KOPT-K1 (cell line): Measurements from ENCODE around the gene RPL13A.

ENCODE experiments used
- H3K27ac ChIP-seq: fragments of 200-600 bp; sonication (generic); 2 replicates; pipeline ENCODE4 v1.5.1; 2016; ENCODE audit warnings: antibody characterized with exemption, mild to moderate bottlenecking, low read depth, low read length; ENCODE audit not compliant: poor library complexity, severe bottlenecking
- H3K36me3 ChIP-seq: fragments of 200-600 bp; sonication (generic); 2 replicates; pipeline ENCODE4 v1.5.1; 2017; ENCODE audit warnings: antibody characterized with exemption, mild to moderate bottlenecking, low read length, moderate library complexity; ENCODE audit not compliant: insufficient read depth
- H3K9me3 ChIP-seq: fragments of 200-600 bp; sonication (generic); 2 replicates; pipeline ENCODE4 v1.5.1; 2017; ENCODE audit warnings: antibody characterized with exemption, low read length, mild to moderate bottlenecking; ENCODE audit not compliant: insufficient read depth, poor library complexity, severe bottlenecking

The RPL13A gene

GRCh38 chr19:49502866-49503581 is 15.6 kb downstream of the RPL13A start:
- H3K36me3 ChIP-seq: peaks cover 22% of the 10 kb centered on the region
- H3K9me3 ChIP-seq: no peaks in the 10 kb centered on the region
- no peak overlapping the region for H3K27ac ChIP-seq

DNA sequence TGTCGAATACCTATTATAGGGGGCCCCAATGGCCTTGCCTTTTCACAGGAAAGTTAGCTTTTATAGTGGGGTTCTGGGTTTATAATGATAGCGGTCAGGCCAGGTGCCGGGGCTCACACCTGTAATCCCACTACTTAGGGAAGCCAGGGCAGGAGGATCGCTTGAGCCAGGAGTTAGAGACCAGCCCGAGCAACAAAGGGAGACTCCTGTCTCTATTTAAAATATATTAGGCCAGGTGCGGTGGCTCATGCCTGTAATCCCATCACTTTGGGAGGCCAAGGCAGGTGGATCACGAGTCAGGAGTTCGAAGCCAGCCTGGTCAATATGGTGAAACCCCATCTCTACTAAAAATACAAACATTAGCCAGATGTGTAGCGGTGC is 16.2 kb downstream of the RPL13A start:
- H3K27ac ChIP-seq: no peak overlapping the region
- H3K36me3 ChIP-seq: peaks cover 16% of the 10 kb centered on the region
- no peaks in the 10 kb centered on the region for H3K9me3 ChIP-seq

- H3K9me3 ChIP-seq: no peaks in the 10 kb centered on the region
Measured at GRCh38 chr19:49506575-49507105, 19.2 kb downstream of the RPL13A start.

DNA sequence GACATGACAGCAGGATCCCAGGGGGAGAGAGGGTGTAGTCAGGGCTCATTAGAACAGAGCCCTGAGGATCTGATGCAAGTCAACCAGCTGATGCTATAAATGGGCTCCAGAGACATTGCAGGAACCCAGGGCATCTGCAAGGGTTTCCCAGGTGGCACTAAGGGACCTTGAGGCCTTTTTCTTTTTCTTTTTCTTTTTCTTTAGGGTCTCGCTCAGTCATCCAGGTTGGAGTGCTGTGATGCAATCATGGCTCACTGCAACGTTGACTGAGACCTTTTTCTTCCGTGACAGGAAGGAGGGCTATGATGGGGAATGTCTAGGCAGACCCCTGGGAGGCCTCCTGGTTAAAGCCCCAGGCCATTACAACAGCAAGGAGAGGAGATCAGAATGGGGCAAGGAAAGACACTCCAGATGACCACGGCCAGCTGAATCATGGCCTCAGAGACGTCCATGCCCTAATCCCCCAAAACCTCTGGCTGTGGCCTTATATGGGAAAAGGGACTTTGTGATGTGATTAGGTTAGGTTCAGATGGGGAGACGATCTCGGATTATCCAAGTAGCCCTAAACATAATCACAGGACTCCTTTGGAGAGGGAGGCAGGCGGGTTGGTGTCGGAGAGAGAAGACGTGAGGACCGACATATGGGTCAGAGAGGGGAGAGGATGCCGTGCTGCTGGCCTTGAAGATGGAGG is 20.5 kb downstream of the RPL13A start:
- no peaks in the 10 kb centered on the region for H3K36me3 ChIP-seq
- H3K27ac ChIP-seq: no peak overlapping the region

More at GRCh38 chr19:49506575-49507105, 19.2 kb downstream of the RPL13A start:
- H3K36me3 ChIP-seq: no peaks in the 10 kb centered on the region
- no peak overlapping the region for H3K27ac ChIP-seq

GRCh38 chr19:49512970-49513745 is 25.8 kb downstream of the RPL13A start:
- Histone ChIP-seq H3K36me3 (no peaks in the 10 kb centered on the region), H3K9me3 (no peaks in the 10 kb centered on the region), H3K27ac (peak overlapping the region; percentile 57)

More for the DNA sequence above, 20.5 kb downstream of the RPL13A start:
- H3K9me3 ChIP-seq: no peaks in the 10 kb centered on the region

GRCh38 chr19:49513746-49514118 is 26.3 kb downstream of the RPL13A start:
- H3K36me3 ChIP-seq: no peaks in the 10 kb centered on the region
- peak overlapping the region; percentile 57 for H3K27ac ChIP-seq
- H3K9me3 ChIP-seq: no peaks in the 10 kb centered on the region

DNA sequence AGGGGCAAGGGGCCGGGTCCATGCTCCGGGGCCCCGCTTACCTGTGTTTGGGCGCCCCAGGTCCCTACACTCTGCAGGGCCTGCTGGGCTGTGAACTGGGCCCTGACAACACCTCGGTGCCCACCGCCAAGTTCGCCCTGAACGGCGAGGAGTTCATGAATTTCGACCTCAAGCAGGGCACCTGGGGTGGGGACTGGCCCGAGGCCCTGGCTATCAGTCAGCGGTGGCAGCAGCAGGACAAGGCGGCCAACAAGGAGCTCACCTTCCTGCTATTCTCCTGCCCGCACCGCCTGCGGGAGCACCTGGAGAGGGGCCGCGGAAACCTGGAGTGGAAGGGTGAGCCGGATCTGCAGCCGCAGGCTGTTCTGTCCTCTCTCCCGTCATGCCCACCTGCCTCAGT is 26.7 kb downstream of the RPL13A start:
- no peak overlapping the region for H3K27ac ChIP-seq
- H3K36me3 ChIP-seq: no peaks in the 10 kb centered on the region
- no peaks in the 10 kb centered on the region for H3K9me3 ChIP-seq

DNA sequence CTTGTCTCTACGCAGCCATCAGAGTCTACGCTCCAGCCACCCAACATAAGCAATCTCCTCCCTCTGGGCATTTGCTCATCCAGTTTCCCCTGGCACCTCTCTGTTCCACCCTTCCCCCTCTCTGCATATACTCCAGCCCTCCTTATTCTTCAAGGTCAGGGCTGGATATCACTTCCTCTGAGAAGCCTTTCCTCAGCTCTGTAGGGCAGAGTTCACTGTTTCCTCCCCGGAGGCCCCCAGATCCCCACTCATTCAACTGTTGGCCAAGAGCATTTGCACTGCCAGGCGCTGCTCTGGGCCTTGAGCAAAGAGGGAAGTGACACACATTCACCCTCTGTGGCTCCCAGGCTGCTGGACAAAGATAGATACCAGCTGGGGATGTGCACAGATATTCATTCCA is 28.4 kb downstream of the RPL13A start:
- Histone ChIP-seq H3K27ac (no peak overlapping the region), H3K36me3 (no peaks in the 10 kb centered on the region), H3K9me3 (no peaks in the 10 kb centered on the region)

- Histone ChIP-seq H3K27ac (no peak overlapping the region), H3K9me3 (no peaks in the 10 kb centered on the region), H3K36me3 (no peaks in the 10 kb centered on the region)
Measured at GRCh38 chr19:49518033-49518432, 30.6 kb downstream of the RPL13A start.

DNA sequence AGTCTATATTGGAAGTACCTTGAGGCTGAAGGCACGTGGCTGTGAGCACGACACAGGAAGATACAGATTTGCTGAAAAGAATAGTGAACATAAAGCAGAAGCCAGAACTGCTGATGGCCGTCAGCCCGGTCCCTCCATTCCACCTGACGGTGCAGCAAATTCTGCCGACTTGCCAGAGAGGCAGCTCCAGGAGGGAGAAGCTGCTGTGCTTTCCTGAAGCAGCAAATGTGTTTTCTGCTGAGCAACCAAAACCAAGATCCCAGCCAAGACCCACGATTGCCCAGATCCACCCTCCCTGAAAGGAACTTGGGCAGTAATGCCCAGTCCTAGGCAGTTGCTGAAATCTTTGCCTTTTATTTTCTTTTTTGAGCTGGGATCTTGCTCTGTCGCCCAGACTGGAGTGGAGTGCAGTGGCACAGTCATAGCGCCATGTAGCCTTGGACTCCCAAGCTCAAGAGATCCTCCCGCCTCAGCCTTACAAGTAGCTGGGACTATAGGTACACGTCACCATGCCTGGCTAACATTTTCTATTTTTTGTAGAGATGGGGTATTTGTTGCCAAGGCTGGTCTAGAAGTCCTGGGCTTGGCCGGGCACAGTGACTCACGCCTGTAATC is 33.4 kb downstream of the RPL13A start:
- Histone ChIP-seq H3K36me3 (no peaks in the 10 kb centered on the region), H3K9me3 (no peaks in the 10 kb centered on the region), H3K27ac (no peak overlapping the region)

GRCh38 chr19:49524812-49525455 is 37.5 kb downstream of the RPL13A start:
- Histone ChIP-seq H3K9me3 (no peaks in the 10 kb centered on the region), H3K36me3 (no peaks in the 10 kb centered on the region), H3K27ac (no peak overlapping the region)

DNA sequence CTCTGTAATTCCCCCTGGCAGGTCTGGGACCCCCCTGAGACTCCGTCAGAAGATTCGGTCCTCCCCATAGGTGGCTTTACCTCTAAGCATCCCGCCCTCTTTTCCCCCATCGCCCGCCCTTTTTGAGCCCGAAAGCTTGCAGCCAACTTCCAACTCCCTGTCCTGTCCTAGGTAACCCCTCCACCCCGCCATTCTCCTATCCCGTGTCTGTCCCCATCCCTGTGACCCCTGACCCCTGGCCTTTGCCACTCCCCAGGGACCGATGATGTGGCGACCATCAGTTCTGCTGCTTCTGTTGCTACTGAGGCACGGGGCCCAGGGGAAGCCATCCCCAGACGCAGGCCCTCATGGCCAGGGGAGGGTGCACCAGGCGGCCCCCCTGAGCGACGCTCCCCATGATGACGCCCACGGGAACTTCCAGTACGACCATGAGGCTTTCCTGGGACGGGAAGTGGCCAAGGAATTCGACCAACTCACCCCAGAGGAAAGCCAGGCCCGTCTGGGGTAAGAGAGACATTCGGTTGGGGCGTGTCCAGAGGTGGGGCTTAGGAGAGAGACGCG is 40.9 kb downstream of the RPL13A start:
- H3K36me3 ChIP-seq: no peaks in the 10 kb centered on the region
- H3K9me3 ChIP-seq: no peaks in the 10 kb centered on the region
- H3K27ac ChIP-seq: no peak overlapping the region

DNA sequence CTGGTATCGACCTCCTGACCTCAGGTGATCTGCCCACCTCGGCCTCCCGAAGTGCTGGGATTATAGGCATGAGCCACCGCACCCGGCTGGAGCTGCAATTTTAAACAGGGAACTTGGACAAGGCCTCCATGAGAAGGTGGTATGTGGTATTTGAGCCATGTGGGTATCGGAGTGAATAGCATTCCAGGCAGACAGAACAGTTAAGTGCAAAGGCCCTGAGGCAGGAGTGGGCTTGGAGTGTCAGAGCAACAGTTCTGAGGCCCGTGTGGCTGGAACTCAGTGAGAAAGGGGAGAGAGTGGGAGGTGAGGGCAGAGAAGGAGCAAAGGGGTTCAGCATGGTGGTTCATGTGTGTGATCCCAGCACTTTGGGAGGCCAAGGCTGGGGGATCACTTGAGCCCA is 43.3 kb downstream of the RPL13A start:
- Histone ChIP-seq H3K36me3 (no peaks in the 10 kb centered on the region), H3K27ac (no peak overlapping the region), H3K9me3 (no peaks in the 10 kb centered on the region)
